ENCODE results near the gene BGLAP. TPM values are rescaled to one million over a fixed set of nuclear protein-coding genes. Genes with fewer than 3 reads are reported as not detected.

The BGLAP gene
- total RNA-seq, 1 experiment from 2014 or later = 0.67 TPM

GRCh38 chr1:156242738-156243137, 754 bp downstream of the BGLAP start:
- no peak for DNase-seq (ENCODE audit: low read depth, low spot score)
- in situ Hi-C loops (cut with HindIII; ENCODE audit: low pct_unique_long_range_greater_than_20kb, low sequenced_read_pairs) = no loop called here
- TF ChIP-seq TCF7L2 (IDR thresholded peaks at IDR 0.05; ENCODE audit: low read depth, low read length) (no peak), CTCF (IDR thresholded peaks at IDR 0.05) (no peak), REST (IDR thresholded peaks at IDR 0.05; ENCODE audit: insufficient read depth in 1 of 2, low read depth in 2 of 2, low read length in 1 of 2) (no peak)
- ChIA-PET POLR2A (no interaction called here), CTCF (no interaction called here)
- intact Hi-C loops (cut with micrococcal nuclease; ENCODE audit: unreplicated experiment) = no loop called here
- no TSS peak for BruUV-seq (replicated peaks)
- Histone ChIP-seq H3K36me3 (ENCODE audit: control insufficient read depth, insufficient read depth, low read length) (no peaks in the 10 kb centered on the region), H3K9me3 (ENCODE audit: control insufficient read depth, insufficient read depth, low read depth, low read length) (no peaks in the 10 kb centered on the region), H3K27me3 (ENCODE audit: control insufficient read depth, insufficient read depth, low read length) (no peaks in the 10 kb centered on the region), H3K27ac (ENCODE audit: low read length) (no peak overlapping the region), H3K4me3 (ENCODE audit: low read depth in 2 of 2, low read length in 2 of 2) (no peak overlapping the region), H3K4me1 (ENCODE audit: control insufficient read depth, insufficient read depth, low read length) (peaks cover 9% of the 10 kb centered on the region)
- ATAC-seq = no peak

GRCh38 chr1:156244126-156244525, 2.1 kb downstream of the BGLAP start:
- TF ChIP-seq CTCF (IDR thresholded peaks at IDR 0.05) = no peak
- TF ChIP-seq REST (IDR thresholded peaks at IDR 0.05; ENCODE audit: insufficient read depth in 1 of 2, low read depth in 2 of 2, low read length in 1 of 2) = no peak
- TF ChIP-seq POLR2AphosphoS5 (IDR thresholded peaks at IDR 0.05; ENCODE audit: low read depth, low read length) = no peak
- no peak for TF ChIP-seq TCF7L2 (IDR thresholded peaks at IDR 0.05; ENCODE audit: low read depth, low read length)
- no peak for TF ChIP-seq SIN3A (IDR thresholded peaks at IDR 0.05; ENCODE audit: borderline replicate concordance, insufficient read depth, low read depth, low read length)
- ChIA-PET CTCF (no interaction called here), POLR2A (no interaction called here)
- peaks cover 9% of the 10 kb centered on the region for H3K4me1 ChIP-seq (ENCODE audit: control insufficient read depth, insufficient read depth, low read length)
- H3K4me3 ChIP-seq (ENCODE audit: low read depth in 2 of 2, low read length in 2 of 2) = no peak overlapping the region
- H3K27ac ChIP-seq (ENCODE audit: low read length) = no peak overlapping the region
- BruUV-seq (replicated peaks) = no TSS peak
- intact Hi-C loops (cut with micrococcal nuclease; ENCODE audit: unreplicated experiment) (no loop called here), in situ Hi-C loops (cut with HindIII; ENCODE audit: low pct_unique_long_range_greater_than_20kb, low sequenced_read_pairs) (no loop called here)
- DNase-seq (ENCODE audit: low read depth, low spot score) (no peak), ATAC-seq (0 out of 2 replicates have a peak, but pooled peaks have one; percentile 9)
- no peaks in the 10 kb centered on the region for H3K36me3 ChIP-seq (ENCODE audit: control insufficient read depth, insufficient read depth, low read length)
- no peaks in the 10 kb centered on the region for H3K27me3 ChIP-seq (ENCODE audit: control insufficient read depth, insufficient read depth, low read length)
- no peaks in the 10 kb centered on the region for H3K9me3 ChIP-seq (ENCODE audit: control insufficient read depth, insufficient read depth, low read depth, low read length)

All from Panc1 (cell line).